Effector CD4-positive, alpha-beta T cell (primary cell): Measurements from ENCODE around the gene PRICKLE1.

Experiments used
- DNase-seq: peaks from one replicate; pipeline ENCODE4 v3.0.0-alpha.2; 2020

The PRICKLE1 gene

GRCh38 chr12:42486407-42486806 is 103.1 kb downstream of the PRICKLE1 start:
- no peak for DNase-seq

- DNase-seq, result no peak
Observed at GRCh38 chr12:42485823-42486222, 103.7 kb downstream of the PRICKLE1 start.

- DNase-seq, result no peak
Observed at GRCh38 chr12:42484996-42485395, 104.5 kb downstream of the PRICKLE1 start.

GRCh38 chr12:42483521-42483790 is 106.1 kb downstream of the PRICKLE1 start:
- no peak for DNase-seq

GRCh38 chr12:42482748-42483520 is 106.6 kb downstream of the PRICKLE1 start:
- DNase-seq, result peak; percentile 10

- no peak for DNase-seq
Observed at GRCh38 chr12:42482041-42482747, 107.4 kb downstream of the PRICKLE1 start.

- DNase-seq, result no peak
Observed at GRCh38 chr12:42481368-42481767, 108.2 kb downstream of the PRICKLE1 start.

- no peak for DNase-seq
Observed at GRCh38 chr12:42477941-42478340, 111.6 kb downstream of the PRICKLE1 start.

- DNase-seq, result no peak
Observed at GRCh38 chr12:42475106-42475505, 114.4 kb downstream of the PRICKLE1 start.

- DNase-seq, result no peak
Observed at GRCh38 chr12:42474391-42474790, 115.2 kb downstream of the PRICKLE1 start.

GRCh38 chr12:42473561-42473960 is 116.0 kb downstream of the PRICKLE1 start:
- no peak for DNase-seq

- DNase-seq, result no peak
Observed at GRCh38 chr12:42473130-42473529, 116.4 kb downstream of the PRICKLE1 start.

GRCh38 chr12:42472376-42472775 is 117.2 kb downstream of the PRICKLE1 start:
- no peak for DNase-seq

GRCh38 chr12:42469355-42470175 is 120.0 kb downstream of the PRICKLE1 start:
- no peak for DNase-seq

GRCh38 chr12:42468921-42469320 is 120.6 kb downstream of the PRICKLE1 start:
- DNase-seq, result no peak

GRCh38 chr12:42468341-42468821 is 121.2 kb downstream of the PRICKLE1 start:
- DNase-seq, result no peak

- DNase-seq, result no peak
Observed at GRCh38 chr12:42463671-42464070, 125.9 kb downstream of the PRICKLE1 start.

GRCh38 chr12:42462486-42462885 is 127.1 kb downstream of the PRICKLE1 start:
- DNase-seq, result no peak

- no peak for DNase-seq
Observed at GRCh38 chr12:42459336-42459847, 130.2 kb downstream of the PRICKLE1 start.

GRCh38 chr12:42458575-42458974 is 131.0 kb downstream of the PRICKLE1 start:
- DNase-seq, result no peak

GRCh38 chr12:42450248-42450647 is 139.3 kb downstream of the PRICKLE1 start:
- no peak for DNase-seq

- no peak for DNase-seq
Observed at GRCh38 chr12:42448841-42449240, 140.7 kb downstream of the PRICKLE1 start.

GRCh38 chr12:42447371-42447786 is 142.2 kb downstream of the PRICKLE1 start:
- no peak for DNase-seq
